Glutamatergic neuron (in vitro differentiated cells): ENCODE data around the gene GPR34. TPM values are rescaled to one million over a fixed set of nuclear protein-coding genes. Genes with fewer than 3 reads are reported as not detected.

Source experiments
- DNase-seq: peaks from one replicate; pipeline ENCODE4 v3.0.0; 2022
- H3K27ac Mint-ChIP-seq: one replicate; pipeline ENCODE4 v1.8.0; 2020; ENCODE audit warnings: mild to moderate bottlenecking, mixed read lengths, inconsistent platforms; ENCODE audit not compliant: unreplicated experiment
- H3K27me3 Mint-ChIP-seq: one replicate; pipeline ENCODE4 v1.8.0; 2020; ENCODE audit warnings: mild to moderate bottlenecking, moderate library complexity, mixed read lengths, inconsistent platforms; ENCODE audit not compliant: unreplicated experiment
- H3K36me3 Mint-ChIP-seq: one replicate; pipeline ENCODE4 v1.8.0; 2020; ENCODE audit warnings: mild to moderate bottlenecking, mixed read lengths, inconsistent platforms; ENCODE audit not compliant: unreplicated experiment
- H3K4me1 Mint-ChIP-seq: one replicate; pipeline ENCODE4 v1.8.0; 2020; ENCODE audit warnings: mild to moderate bottlenecking, low read depth, mixed read lengths, inconsistent platforms; ENCODE audit not compliant: unreplicated experiment
- H3K4me3 Mint-ChIP-seq: one replicate; pipeline ENCODE4 v1.8.0; 2020; ENCODE audit warnings: mild to moderate bottlenecking, mixed read lengths, inconsistent platforms; ENCODE audit not compliant: unreplicated experiment
- H3K9me3 Mint-ChIP-seq: one replicate; pipeline ENCODE4 v1.8.0; 2020; ENCODE audit warnings: mild to moderate bottlenecking, moderate library complexity, mixed read lengths, inconsistent platforms; ENCODE audit not compliant: unreplicated experiment
- total RNA-seq: library from RNA; stranded (reverse); fragmentation: NEBNext Ultra II Directional; extraction: Animal tissue kit (Norgen Biotek cat#: 25700); gene quantifications from one replicate; pipeline ENCODE4 v1.2.1, GENCODE V29; 2021; ENCODE audit not compliant: unreplicated experiment
- TF ChIP-seq, protein P1 (sequence below): fragments of 200-600 bp; sonication (generic); IDR thresholded peaks from one replicate; pipeline ENCODE4 v1.5.0; 2021; ENCODE audit not compliant: partially characterized antibody, unreplicated experiment

Gene GPR34
- total RNA-seq, 1 donor from 2014 or later, result not detected

DNA sequence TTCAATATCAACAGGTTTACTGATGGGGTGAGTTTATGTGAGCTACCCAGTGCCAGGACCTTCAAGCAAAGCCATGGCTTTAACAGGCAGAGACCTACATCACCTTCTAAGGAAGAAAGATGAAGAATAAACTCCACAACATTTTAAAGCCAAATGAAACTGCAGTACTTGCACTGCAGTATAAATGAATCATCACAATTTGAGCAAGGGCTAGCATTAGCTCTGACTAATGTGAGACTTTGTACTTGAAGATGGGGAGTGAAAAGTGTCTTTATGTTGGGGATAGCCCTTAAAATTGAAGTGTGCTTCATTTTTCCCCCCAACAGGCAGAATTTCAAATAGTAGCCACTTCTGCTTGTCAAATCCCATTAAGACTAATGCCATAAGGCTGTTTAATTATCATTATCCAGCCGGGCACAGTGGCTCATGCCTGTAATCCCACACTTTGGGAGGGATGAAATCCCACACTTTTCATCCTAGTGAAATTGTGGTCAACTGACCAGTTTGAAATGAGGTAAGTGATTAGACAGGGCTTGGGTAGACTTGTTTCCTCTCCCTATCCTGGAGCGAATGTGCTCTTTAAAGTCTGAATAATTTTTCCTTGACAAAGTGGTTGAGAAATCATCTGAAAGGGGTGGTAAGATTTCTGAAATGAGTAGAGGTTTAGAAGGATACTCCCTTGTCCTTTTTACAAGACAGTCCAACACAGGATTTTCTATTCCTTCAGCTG is 27.2 kb upstream of the GPR34 start:
- Mint-ChIP-seq H3K4me3 (no peak overlapping the region), H3K9me3 (peaks cover 4% of the 10 kb centered on the region), H3K27ac (no peak overlapping the region), H3K4me1 (no peaks in the 10 kb centered on the region), H3K36me3 (peaks cover 7% of the 10 kb centered on the region), H3K27me3 (no peaks in the 10 kb centered on the region)
- TF ChIP-seq, protein P1, sequence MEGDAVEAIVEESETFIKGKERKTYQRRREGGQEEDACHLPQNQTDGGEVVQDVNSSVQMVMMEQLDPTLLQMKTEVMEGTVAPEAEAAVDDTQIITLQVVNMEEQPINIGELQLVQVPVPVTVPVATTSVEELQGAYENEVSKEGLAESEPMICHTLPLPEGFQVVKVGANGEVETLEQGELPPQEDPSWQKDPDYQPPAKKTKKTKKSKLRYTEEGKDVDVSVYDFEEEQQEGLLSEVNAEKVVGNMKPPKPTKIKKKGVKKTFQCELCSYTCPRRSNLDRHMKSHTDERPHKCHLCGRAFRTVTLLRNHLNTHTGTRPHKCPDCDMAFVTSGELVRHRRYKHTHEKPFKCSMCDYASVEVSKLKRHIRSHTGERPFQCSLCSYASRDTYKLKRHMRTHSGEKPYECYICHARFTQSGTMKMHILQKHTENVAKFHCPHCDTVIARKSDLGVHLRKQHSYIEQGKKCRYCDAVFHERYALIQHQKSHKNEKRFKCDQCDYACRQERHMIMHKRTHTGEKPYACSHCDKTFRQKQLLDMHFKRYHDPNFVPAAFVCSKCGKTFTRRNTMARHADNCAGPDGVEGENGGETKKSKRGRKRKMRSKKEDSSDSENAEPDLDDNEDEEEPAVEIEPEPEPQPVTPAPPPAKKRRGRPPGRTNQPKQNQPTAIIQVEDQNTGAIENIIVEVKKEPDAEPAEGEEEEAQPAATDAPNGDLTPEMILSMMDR, result no peak
- DNase-seq, result no peak

DNA sequence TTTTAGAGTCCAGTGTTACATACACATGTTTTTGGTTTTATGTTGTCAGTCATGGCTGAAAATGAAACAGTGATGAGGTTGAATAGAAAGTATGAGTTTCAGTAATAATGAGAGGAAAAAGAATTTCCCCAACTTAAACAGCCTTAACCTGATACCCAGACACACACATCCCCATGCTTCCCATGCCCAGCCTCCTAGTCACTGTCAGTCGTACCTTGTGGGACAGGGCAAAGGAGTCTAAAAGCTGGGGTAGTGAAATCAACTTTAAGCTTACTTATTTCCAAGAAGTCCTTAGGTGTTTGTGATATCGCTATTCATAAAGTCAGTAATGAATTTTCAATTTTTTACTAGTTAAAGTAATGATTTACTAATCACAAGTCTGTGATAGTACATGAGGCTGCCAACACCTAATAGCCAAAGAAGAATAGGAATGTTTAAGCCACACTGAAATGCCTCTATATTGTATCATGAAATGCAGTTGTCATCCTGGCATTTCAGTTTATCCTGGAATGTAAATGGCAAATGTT is 24.3 kb upstream of the GPR34 start:
- DNase-seq, result no peak
- Mint-ChIP-seq H3K27ac (no peak overlapping the region), H3K4me3 (no peak overlapping the region), H3K36me3 (no peaks in the 10 kb centered on the region), H3K9me3 (no peaks in the 10 kb centered on the region), H3K27me3 (no peaks in the 10 kb centered on the region), H3K4me1 (no peaks in the 10 kb centered on the region)
- TF ChIP-seq, protein P1, result no peak

DNA sequence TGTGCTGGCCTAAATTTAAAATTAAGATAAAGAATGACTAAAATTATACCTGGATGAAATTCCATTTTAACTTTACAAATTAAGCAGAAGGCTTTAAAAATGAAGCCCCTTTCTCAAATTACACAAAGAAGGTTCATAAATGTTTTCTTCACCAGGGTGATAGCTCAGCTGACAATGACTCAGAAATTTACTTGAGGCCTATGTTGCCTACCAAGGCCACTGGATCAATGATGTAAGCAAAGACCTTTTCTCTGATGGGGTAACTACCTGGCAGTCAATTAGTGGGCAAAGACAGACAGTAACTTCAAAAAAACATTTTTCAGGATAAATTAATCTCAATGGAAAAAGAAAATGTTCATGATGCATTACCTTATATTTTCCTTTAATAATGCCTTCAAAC is 23.9 kb upstream of the GPR34 start:
- Mint-ChIP-seq H3K9me3 (no peaks in the 10 kb centered on the region), H3K27ac (no peak overlapping the region), H3K4me1 (no peaks in the 10 kb centered on the region), H3K36me3 (no peaks in the 10 kb centered on the region), H3K27me3 (no peaks in the 10 kb centered on the region), H3K4me3 (no peak overlapping the region)
- TF ChIP-seq, protein P1, result no peak
- no peak for DNase-seq

DNA sequence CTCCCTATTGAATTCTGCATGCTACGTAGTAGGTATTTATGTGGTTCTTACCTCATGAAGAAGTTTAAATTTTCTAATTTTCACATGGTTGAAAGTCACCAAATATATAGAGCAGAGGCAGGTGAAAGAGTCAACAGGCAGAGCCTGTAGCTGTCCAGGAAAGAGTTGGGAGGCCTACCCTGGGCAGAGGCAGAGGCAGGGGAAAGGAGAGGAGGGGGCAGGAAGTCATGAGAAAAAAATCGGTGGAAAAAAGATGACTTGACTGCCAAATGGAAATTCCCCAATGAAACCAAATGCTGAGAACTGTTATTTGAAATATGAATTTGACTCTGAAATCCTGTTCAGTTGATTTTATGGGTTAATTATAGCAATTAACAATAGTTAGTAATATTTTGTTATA is 23.1 kb upstream of the GPR34 start:
- Mint-ChIP-seq H3K4me1 (no peaks in the 10 kb centered on the region), H3K9me3 (no peaks in the 10 kb centered on the region), H3K27me3 (no peaks in the 10 kb centered on the region), H3K4me3 (no peak overlapping the region), H3K27ac (no peak overlapping the region), H3K36me3 (no peaks in the 10 kb centered on the region)
- DNase-seq, result no peak
- TF ChIP-seq, protein P1, result no peak

DNA sequence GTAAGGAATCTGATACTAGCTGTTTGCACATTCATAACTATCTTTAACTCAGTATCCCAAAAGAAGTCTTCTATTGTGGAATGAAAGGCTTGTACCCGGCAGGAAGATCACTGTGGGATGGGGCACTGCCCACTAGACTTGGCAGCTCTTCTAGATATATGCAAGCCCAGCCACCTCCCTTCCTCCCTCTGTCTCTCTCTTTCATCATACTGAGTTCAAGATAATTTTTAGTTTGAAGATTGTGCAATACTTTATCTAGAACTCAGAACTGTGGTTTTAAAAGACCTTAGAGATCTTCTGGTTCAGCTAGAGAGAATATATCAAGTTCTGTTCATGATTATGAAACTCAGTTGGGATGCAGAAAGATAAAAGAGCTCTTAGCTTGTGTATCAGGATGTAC is 22.5 kb upstream of the GPR34 start:
- TF ChIP-seq, protein P1, result no peak
- no peaks in the 10 kb centered on the region for H3K4me1 Mint-ChIP-seq
- DNase-seq, result no peak
- no peaks in the 10 kb centered on the region for H3K27me3 Mint-ChIP-seq
- no peak overlapping the region for H3K27ac Mint-ChIP-seq
- no peaks in the 10 kb centered on the region for H3K36me3 Mint-ChIP-seq
- no peaks in the 10 kb centered on the region for H3K9me3 Mint-ChIP-seq
- no peak overlapping the region for H3K4me3 Mint-ChIP-seq
